ENCODE results near the gene GNL1. TPM values are rescaled to one million over a fixed set of nuclear protein-coding genes. Genes with fewer than 3 reads are reported as not detected.

The GNL1 gene
- total and polyA plus RNA-seq, 9 of the 15 experiments (the other 6 are each of a cell fraction or from before 2014, with no cell fraction given) = 0.73 to 112 (median 58.0) TPM

- TF ChIP-seq ZMIZ1 (IDR thresholded peaks at IDR 0.05; ENCODE audit: low read depth in 2 of 2, low read length in 2 of 2) (no peak), ZNF407 (IDR thresholded peaks at IDR 0.05; ENCODE audit: low read depth) (0 out of 2 replicates have a peak, but pooled peaks have one; percentile 26), CBX3 (IDR thresholded peaks at IDR 0.05; ENCODE audit: borderline replicate concordance in 1 of 2, low read length in 2 of 2) (0 out of 3 replicates have a peak, but pooled peaks of 1 of the 2 experiments have one; percentile 26), BCOR (IDR thresholded peaks at IDR 0.05) (no peak), ZFP36 (IDR thresholded peaks at IDR 0.05; ENCODE audit: low read depth, low read length, partially characterized antibody) (peak; percentile 52), ZNF24 (IDR thresholded peaks at IDR 0.05) (no peak), RBM25 (IDR thresholded peaks at IDR 0.05; ENCODE audit: low read depth, low read length, severe bottlenecking) (peak; percentile 93)
These were observed 4.6 kb upstream of the GNL1 start (continued) for GRCh38 chr6:30560930-30561329.

All from K562 (cell line).